Activated T-helper 1 cell treated with Interleukin-2 at 50 U/mL for 16 hours (primary cell): Measurements from ENCODE around the gene ATP10A.
A peak's percentile ranks its signal among the peaks of the same experiment; 100 is the strongest.

Experiments used
- DNase-seq: peaks from one replicate; pipeline ENCODE4 v3.0.0-alpha.2; 2020; ENCODE audit warnings: low read depth

ATP10A gene

GRCh38 chr15:25717457-25718168, 145.5 kb downstream of the ATP10A start:
- DNase-seq, result no peak

GRCh38 chr15:25717127-25717456, 146.0 kb downstream of the ATP10A start:
- DNase-seq, result no peak

DNA sequence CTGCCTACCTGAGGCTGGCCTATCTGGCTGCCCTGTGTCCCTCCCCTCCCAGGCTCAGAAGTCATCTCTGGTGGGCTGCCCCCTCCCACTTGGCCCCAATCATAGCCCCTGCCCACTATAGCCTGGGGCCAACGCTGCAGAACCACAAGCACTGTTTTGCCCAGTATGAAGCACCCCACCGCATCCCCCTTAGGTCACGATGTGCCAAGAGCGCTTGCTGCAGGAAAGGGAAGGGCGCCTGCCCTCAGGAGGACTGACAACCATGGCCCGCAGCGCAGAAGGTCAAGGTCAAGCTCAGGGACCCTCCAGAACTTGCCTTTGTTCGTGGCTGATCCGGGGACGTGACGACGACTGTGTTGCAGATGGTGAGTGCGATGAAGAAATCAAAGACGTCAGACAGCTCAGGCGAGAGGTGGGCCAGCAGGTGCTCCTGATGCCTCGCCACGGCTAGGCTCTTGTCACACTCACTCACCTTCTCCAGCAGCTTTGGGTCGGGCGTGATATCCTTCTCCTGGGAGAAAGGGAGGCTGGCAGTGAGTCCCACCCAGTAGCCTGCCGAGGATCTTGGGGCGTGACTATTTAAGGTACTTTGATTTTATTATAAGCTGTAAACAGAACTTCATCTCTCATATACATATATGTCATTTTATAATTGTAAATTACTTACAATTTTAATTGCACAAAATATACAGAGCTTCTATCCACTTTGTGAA, 146.6 kb downstream of the ATP10A start:
- no peak for DNase-seq

DNA sequence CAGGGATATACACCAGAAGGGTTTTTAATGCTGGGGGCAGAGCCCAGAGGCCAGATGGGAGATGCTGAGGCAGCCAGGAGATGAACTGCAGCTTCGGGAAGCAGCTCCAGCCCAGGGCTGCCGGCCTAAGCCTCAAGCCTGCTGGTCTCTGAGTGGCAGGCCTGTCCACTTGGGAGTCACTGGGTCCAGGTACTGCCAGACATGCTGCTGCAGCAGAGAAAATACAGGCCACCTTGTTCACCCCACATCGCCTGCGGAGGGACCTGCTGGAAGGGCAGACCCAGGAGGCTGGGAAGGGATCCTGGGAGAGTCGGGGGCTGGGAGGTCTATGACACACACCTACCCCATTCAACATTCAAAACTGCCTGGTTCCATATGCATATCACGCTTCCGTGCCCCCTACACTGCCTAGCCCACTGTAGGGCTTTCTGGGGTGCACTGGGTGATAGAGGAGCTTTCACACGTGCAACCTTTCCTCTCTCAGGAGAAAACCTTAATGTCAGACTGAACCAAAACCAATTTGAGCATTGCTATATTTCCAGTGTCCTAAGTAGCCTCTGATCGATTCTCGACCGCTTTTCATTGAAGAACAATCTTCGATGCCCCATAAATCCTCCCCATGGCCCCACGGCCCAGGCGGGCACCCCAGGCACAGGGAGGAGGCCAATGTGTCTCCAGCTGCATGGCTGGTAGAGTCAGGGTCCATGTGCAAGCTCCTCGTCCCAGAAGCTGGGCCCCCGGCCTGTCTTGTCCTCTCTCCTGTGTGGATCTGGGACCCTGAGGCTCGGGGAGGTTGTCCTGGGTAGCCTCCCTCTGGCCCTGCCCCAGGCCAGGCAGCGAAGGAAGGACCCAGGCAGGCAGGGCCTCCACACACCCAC, 147.4 kb downstream of the ATP10A start:
- no peak for DNase-seq

GRCh38 chr15:25714538-25714840, 148.6 kb downstream of the ATP10A start:
- no peak for DNase-seq

DNA sequence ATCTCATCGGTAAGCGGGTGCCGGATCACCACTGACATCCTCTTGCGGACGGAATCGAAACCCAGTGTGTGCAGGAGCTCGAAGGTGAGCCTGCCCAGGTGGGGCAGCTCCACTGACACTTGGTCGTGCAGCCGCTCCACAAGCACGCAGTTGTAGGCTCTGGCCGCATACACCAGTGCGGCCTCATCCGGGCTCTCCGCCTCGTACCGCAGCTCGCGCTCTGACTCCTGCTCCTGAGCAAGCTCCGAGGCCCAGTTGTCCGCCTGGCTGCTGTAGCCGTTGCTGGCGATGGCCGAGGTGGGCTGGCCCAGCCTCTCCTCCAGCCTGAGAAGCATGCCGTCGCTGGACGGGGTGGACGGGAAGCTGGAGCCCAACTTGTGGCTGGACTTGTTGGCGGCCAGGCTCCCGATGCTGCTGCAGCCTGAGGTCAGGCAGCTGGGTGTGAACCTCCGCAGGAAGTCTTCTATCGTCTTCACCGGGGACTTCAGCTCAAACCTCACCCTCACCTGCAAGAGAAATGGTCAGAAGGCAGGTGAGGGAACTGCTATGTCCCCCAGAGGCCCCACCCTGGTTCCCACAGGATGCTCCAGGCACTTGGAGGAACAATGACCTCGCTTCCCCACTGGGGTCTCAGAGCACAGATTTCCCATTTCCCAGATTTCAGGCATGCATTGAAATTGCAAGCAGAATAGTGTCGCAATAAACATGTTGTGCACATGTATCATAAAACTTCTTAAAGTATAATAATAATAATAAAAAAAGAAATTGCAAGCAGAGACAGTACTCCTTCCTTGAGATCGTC, 149.2 kb downstream of the ATP10A start:
- no peak for DNase-seq

DNA sequence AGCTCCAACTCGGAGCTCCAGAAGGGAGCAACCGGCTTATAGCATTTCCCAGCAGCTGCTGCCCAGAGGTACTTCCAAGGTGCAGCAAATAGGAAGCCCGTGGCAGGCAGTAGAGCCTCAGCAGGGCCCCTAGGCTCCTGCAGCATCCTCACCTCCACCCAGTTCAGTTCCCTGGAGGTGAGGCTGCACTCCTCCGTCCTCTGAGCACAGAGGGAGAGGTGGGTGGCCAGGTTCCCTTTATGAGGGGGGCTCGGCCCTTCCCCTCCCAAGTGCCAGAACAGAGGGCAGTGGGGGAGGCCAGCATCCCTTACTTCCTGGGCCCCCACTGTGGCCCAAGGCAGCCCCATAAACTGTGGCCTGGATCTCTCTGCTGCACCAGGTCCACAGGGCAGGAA, 150.2 kb downstream of the ATP10A start:
- no peak for DNase-seq

DNA sequence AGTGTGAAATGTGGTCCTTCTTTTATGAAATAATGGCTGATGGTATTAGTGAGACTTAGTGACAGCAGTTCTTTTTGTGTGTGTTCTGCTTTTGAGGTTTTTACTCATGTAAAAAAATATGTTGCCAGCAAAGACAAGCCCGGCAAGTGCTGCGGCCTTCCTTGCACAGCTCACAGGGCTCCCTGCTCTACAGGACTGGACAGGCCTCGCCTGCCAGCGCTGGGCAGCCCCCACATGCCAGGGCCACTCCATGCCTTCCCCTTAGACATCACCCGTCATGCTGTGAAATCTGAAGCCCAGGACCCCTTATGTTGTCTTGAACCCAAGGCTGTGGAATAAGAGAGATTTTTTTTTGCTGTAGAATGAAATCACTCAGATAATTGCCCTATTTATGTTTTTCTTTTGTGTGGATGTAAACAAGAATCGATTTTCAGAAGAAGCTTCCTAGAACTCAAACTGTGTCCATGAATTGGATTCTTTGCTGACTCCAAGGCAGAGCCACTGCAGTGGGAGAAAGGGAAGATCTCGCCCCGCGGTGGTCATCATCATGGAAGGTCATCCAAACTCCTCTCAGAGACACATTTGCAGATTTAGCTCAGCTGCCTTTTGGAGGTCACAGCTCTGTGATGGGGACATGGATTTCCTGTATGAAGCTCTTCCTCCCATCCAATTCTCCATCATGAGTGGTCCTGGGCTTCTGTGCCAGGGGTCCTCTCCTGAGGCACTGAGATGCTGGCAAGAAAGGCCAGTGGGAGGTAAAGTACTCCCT, 150.8 kb downstream of the ATP10A start:
- DNase-seq, result no peak

DNA sequence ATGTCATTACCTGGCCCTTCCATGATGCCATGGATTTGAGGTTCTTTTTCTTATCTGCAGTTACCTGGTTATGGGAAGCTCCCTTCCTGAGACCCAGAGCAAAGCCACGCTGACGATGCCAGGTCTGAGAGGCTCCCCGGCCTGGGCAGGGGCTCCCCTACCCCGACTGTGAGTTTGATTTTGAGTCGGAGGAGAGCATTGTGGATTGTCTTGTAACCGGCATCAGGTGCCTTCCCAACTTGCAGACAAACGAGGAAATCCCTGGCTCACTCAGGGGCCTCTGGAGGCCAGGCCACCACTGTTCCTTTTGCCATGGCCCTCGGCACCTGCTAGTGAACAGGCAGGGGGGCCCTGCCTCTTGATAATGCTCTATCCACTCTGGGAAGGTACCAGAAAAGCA, 151.4 kb downstream of the ATP10A start:
- no peak for DNase-seq

GRCh38 chr15:25711164-25711563, 152.0 kb downstream of the ATP10A start:
- DNase-seq, result no peak

DNA sequence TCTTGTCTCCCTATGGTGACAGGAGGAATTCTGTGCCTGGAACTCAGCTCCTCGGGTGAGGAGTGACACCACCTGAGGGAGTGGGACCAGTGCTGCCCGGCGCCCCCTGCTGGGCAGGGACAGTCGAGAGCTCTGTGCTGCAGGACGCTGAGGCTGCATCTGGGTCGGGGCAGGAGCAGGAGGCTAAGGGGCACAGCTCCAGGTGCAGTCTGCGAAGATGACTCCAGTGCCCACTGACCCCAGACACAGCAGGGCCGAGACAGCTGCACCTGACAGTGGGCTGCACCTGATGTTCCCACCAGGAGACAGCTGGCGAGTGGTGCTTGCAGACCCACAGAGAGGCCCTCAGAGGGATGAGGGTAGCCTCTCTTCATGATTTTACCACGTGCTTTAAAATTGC, 152.9 kb downstream of the ATP10A start:
- DNase-seq, result peak; percentile 28

DNA sequence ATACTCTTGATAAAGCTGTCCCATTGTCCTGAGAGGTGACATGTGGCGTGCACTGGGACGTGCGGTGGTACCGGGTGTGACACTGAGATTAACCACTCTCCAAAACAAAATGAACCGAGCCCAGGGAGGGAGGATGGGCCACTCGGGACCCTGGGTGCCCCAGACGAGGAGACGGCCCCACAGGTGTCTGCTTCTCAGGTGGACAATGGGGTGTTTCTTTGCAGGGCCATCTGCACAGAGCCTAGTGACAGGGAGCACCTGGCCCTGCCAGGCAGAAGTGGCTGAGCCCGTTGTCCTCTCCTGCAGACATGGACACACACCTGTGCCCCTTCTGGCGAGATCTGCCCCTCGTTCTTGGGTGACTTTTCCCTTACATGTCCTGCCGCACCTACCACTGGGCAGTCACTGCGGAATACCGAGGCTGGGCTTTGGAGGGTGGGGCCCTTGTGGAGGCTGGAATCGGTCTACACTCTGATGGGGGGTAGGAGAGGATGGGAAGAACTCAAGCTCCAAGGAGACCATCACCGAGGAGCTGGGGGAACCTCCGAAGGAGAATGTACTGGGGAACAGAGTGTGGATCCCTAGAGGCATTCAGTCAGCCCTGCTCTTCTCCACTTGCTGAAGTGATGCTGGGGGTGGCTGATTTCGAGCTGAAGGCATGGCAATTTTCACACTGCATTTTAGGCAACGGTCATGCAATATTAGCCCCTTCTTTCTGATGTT, 153.5 kb downstream of the ATP10A start:
- DNase-seq, result no peak

DNA sequence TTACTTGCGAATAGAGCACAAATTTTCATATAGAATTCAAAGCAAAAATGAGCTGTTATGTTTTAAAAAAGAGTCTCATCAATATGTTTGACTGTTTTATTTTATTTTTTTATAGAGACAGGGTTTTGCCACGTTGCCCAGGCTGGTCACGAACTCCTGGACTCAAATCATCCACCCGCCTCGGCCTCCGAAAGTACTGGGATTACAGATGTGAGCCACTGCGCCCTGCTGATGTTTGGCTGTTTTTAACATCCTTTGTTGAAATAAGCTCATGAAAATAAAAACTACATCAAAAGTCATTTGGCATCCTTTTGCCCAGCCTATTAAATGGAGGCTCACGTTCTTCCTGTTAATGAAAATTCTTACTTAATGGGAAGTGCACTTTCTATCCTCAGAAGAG, 154.7 kb downstream of the ATP10A start:
- DNase-seq, result no peak

- no peak for DNase-seq
Observed at GRCh38 chr15:25707656-25708365, 155.3 kb downstream of the ATP10A start.

GRCh38 chr15:25706176-25706955, 156.8 kb downstream of the ATP10A start:
- DNase-seq, result no peak

GRCh38 chr15:25705433-25706115, 157.6 kb downstream of the ATP10A start:
- DNase-seq, result no peak

- no peak for DNase-seq
Observed at GRCh38 chr15:25703726-25704125, 159.4 kb downstream of the ATP10A start.

DNA sequence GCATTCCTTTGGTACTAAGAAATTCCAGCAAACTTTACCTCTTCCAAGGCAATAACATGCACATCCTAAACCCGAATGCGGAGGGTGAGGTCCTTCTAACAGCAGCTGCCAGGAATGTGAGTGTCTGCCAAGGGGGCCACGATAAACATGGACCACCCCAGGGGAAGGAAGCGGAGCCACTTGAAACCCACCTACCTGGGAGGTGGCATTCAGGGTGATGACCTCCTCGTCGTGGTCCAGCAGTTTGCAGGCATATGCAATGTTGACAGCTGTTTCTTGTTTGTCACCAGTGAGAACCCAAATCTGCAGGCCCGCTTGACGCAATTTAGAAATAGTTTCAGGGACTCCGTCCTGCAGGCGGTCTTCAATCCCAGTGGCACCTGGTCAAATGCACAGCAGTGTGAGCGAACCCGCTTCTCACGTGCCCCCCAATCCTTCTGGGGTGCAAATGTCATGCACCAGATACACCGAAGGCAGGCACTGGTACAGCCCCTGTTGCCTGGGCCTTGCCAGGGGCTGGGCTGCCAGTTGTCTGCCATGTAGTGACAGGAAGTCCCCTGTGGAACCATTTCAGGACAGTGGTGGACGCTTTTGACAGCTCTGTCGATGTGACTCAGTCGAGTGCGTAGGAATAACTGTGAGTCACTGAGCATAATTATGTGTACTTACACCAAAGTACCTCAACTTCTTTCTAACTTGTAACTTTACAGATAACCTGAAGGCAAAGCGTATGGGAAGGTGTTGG, 161.2 kb downstream of the ATP10A start:
- DNase-seq, result no peak
